ENCODE results near the gene ZRANB3.
"Not testable (repeated sequence)": the region's sequence is repeated elsewhere in the genome, so short reads cannot be mapped to it uniquely, and the experiment has no call there.

ZRANB3 gene

GRCh38 chr2:135532581-135532980 is 1.6 kb upstream of the ZRANB3 start:
- H3K36me3 ChIP-seq (ENCODE audit: insufficient read depth, low read length), result no peaks in the 10 kb centered on the region
- H3K27me3 ChIP-seq (ENCODE audit: control insufficient read depth in 1 of 2, insufficient read depth in 2 of 2, low read length in 2 of 2), result no peaks in the 10 kb centered on the region
- no peaks in the 10 kb centered on the region for H3K9me3 ChIP-seq (ENCODE audit: low read length)
- H3K4me1 ChIP-seq (ENCODE audit: insufficient read depth, low read length), result peaks cover 6% of the 10 kb centered on the region
- H3K27ac ChIP-seq (ENCODE audit: low read depth, low read length), result no peak overlapping the region
- no peak overlapping the region for H3K4me3 ChIP-seq (ENCODE audit: low read depth in 1 of 2, low read length in 2 of 2)
- H3K9ac ChIP-seq (ENCODE audit: low read length), result no peak overlapping the region

GRCh38 chr2:135531231-135532197 is 496 bp upstream of the ZRANB3 start, which contains the start of gene R3HDM1:
TSS of gene R3HDM1 (plus strand) at chr2:135531484. CDS start at chr2:135604846, 73,362 bp downstream.
- Histone ChIP-seq H3K4me1 (ENCODE audit: insufficient read depth, low read length) (peaks cover 6% of the 10 kb centered on the region), H3K27me3 (ENCODE audit: control insufficient read depth in 1 of 2, insufficient read depth in 2 of 2, low read length in 2 of 2) (no peaks in the 10 kb centered on the region), H3K4me3 (ENCODE audit: low read depth in 1 of 2, low read length in 2 of 2) (peak within 1 kb of the TSS; percentile 86 to 95), H3K9ac (ENCODE audit: low read length) (peak within 1 kb of the TSS; percentile 55), H3K36me3 (ENCODE audit: insufficient read depth, low read length) (no peaks in the 10 kb centered on the region), H3K9me3 (ENCODE audit: low read length) (no peaks in the 10 kb centered on the region), H3K27ac (ENCODE audit: low read depth, low read length) (peak within 1 kb of the TSS; percentile 88)

DNA sequence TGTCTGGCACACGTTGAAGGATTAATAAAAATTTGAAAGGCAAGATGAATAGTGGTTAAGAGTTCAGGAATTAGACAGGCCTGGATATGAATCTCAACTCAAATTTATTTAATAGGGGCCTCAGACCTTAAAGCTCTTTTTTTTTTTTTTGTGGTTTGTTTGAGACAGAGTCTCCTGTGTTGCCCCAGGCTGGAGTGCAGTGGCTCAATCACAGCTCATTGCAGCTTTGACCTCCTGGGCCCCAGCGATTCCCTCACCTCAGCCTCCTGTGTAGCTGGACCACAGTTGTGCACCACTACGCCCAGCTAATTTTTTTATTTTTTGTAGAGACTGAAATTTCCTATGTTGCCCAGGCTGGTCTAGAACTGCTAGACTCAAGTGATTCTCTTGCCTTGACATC is 3.0 kb downstream of the ZRANB3 start:
- Histone ChIP-seq H3K36me3 (ENCODE audit: insufficient read depth, low read length) (no peaks in the 10 kb centered on the region), H3K4me3 (ENCODE audit: low read depth in 1 of 2, low read length in 2 of 2) (no peak overlapping the region), H3K4me1 (ENCODE audit: insufficient read depth, low read length) (peaks cover 6% of the 10 kb centered on the region), H3K27me3 (ENCODE audit: control insufficient read depth in 1 of 2, insufficient read depth in 2 of 2, low read length in 2 of 2) (no peaks in the 10 kb centered on the region), H3K27ac (ENCODE audit: low read depth, low read length) (no peak overlapping the region), H3K9me3 (ENCODE audit: low read length) (no peaks in the 10 kb centered on the region), H3K9ac (ENCODE audit: low read length) (no peak overlapping the region)

GRCh38 chr2:135525786-135526185 is 5.2 kb downstream of the ZRANB3 start:
- Histone ChIP-seq H3K27ac (ENCODE audit: low read depth, low read length) (no peak overlapping the region), H3K9me3 (ENCODE audit: low read length) (no peaks in the 10 kb centered on the region), H3K9ac (ENCODE audit: low read length) (no peak overlapping the region), H3K27me3 (ENCODE audit: control insufficient read depth in 1 of 2, insufficient read depth in 2 of 2, low read length in 2 of 2) (no peaks in the 10 kb centered on the region), H3K36me3 (ENCODE audit: insufficient read depth, low read length) (no peaks in the 10 kb centered on the region), H3K4me3 (ENCODE audit: low read depth in 1 of 2, low read length in 2 of 2) (no peak overlapping the region), H3K4me1 (ENCODE audit: insufficient read depth, low read length) (no peaks in the 10 kb centered on the region)

DNA sequence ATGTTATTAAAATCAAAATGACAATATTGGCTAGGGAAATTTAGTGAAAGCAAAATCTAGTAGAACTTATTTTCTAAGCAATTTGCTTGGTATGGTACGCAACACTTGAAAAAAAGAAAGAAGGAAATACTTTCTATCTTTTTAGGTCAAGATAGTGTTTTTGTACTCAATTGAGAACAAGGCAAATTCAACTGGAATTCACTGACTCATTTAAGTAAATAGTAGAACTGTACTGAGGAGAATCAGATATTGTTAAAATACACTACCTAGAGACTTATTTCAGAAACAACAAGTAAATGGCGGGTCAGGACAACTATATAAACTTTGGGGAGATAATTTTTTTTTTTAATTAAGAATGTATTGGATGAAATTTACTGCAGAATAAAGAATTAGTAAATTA is 18.9 kb downstream of the ZRANB3 start:
- no peaks in the 10 kb centered on the region for H3K9me3 ChIP-seq (ENCODE audit: low read length)
- H3K9ac ChIP-seq (ENCODE audit: low read length), result no peak overlapping the region
- H3K27ac ChIP-seq (ENCODE audit: low read depth, low read length), result no peak overlapping the region
- H3K36me3 ChIP-seq (ENCODE audit: insufficient read depth, low read length), result no peaks in the 10 kb centered on the region
- H3K4me3 ChIP-seq (ENCODE audit: low read depth in 1 of 2, low read length in 2 of 2), result no peak overlapping the region
- H3K4me1 ChIP-seq (ENCODE audit: insufficient read depth, low read length), result no peaks in the 10 kb centered on the region
- no peaks in the 10 kb centered on the region for H3K27me3 ChIP-seq (ENCODE audit: control insufficient read depth in 1 of 2, insufficient read depth in 2 of 2, low read length in 2 of 2)

GRCh38 chr2:135510577-135510976 is 20.4 kb downstream of the ZRANB3 start:
- Histone ChIP-seq H3K9ac (ENCODE audit: low read length) (no peak overlapping the region), H3K4me3 (ENCODE audit: low read depth in 1 of 2, low read length in 2 of 2) (no peak overlapping the region), H3K4me1 (ENCODE audit: insufficient read depth, low read length) (no peaks in the 10 kb centered on the region), H3K27me3 (ENCODE audit: control insufficient read depth in 1 of 2, insufficient read depth in 2 of 2, low read length in 2 of 2) (no peaks in the 10 kb centered on the region), H3K27ac (ENCODE audit: low read depth, low read length) (no peak overlapping the region), H3K36me3 (ENCODE audit: insufficient read depth, low read length) (no peaks in the 10 kb centered on the region), H3K9me3 (ENCODE audit: low read length) (no peaks in the 10 kb centered on the region)

- no peaks in the 10 kb centered on the region for H3K4me1 ChIP-seq (ENCODE audit: insufficient read depth, low read length)
- no peaks in the 10 kb centered on the region for H3K9me3 ChIP-seq (ENCODE audit: low read length)
- no peak overlapping the region for H3K9ac ChIP-seq (ENCODE audit: low read length)
- H3K27me3 ChIP-seq (ENCODE audit: control insufficient read depth in 1 of 2, insufficient read depth in 2 of 2, low read length in 2 of 2), result no peaks in the 10 kb centered on the region
- H3K36me3 ChIP-seq (ENCODE audit: insufficient read depth, low read length), result no peaks in the 10 kb centered on the region
- H3K27ac ChIP-seq (ENCODE audit: low read depth, low read length), result no peak overlapping the region
- no peak overlapping the region for H3K4me3 ChIP-seq (ENCODE audit: low read depth in 1 of 2, low read length in 2 of 2)
These were observed 26.2 kb downstream of the ZRANB3 start for GRCh38 chr2:135504811-135505210.

- not testable (repeated sequence) for H3K9ac ChIP-seq (ENCODE audit: low read length); H3K27ac ChIP-seq (ENCODE audit: low read depth, low read length); H3K27me3 ChIP-seq (ENCODE audit: control insufficient read depth in 1 of 2, insufficient read depth in 2 of 2, low read length in 2 of 2); H3K4me3 ChIP-seq (ENCODE audit: low read depth in 1 of 2, low read length in 2 of 2); H3K9me3 ChIP-seq (ENCODE audit: low read length); H3K36me3 ChIP-seq (ENCODE audit: insufficient read depth, low read length); H3K4me1 ChIP-seq (ENCODE audit: insufficient read depth, low read length)
These were observed 32.4 kb downstream of the ZRANB3 start for GRCh38 chr2:135498588-135498987.

DNA sequence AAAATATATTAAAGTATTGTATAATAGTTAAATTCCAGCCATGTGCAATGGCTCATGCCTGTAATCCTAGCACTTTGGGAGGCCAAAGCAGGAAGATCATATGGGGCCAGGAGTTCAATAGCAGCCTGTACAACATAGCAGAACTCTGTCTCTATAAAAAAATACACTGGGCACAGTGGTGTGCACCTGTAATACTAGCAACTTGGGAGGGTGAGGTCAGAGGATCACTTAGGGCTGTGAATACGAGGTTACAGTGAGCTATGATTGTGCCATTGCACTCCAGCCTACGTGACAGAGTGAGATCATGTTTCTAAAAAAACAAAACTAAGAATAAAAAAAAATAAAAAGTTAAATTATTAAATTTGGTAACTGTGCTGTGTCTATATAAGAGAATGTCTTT is 36.1 kb downstream of the ZRANB3 start:
- Histone ChIP-seq H3K4me3 (ENCODE audit: low read depth in 1 of 2, low read length in 2 of 2) (no peak overlapping the region), H3K9ac (ENCODE audit: low read length) (no peak overlapping the region), H3K9me3 (ENCODE audit: low read length) (no peaks in the 10 kb centered on the region), H3K27me3 (ENCODE audit: control insufficient read depth in 1 of 2, insufficient read depth in 2 of 2, low read length in 2 of 2) (no peaks in the 10 kb centered on the region), H3K36me3 (ENCODE audit: insufficient read depth, low read length) (no peaks in the 10 kb centered on the region), H3K4me1 (ENCODE audit: insufficient read depth, low read length) (no peaks in the 10 kb centered on the region), H3K27ac (ENCODE audit: low read depth, low read length) (no peak overlapping the region)

- Histone ChIP-seq H3K9me3 (ENCODE audit: low read length) (no peaks in the 10 kb centered on the region), H3K27ac (ENCODE audit: low read depth, low read length) (no peak overlapping the region), H3K36me3 (ENCODE audit: insufficient read depth, low read length) (no peaks in the 10 kb centered on the region), H3K9ac (ENCODE audit: low read length) (no peak overlapping the region), H3K27me3 (ENCODE audit: control insufficient read depth in 1 of 2, insufficient read depth in 2 of 2, low read length in 2 of 2) (no peaks in the 10 kb centered on the region), H3K4me1 (ENCODE audit: insufficient read depth, low read length) (no peaks in the 10 kb centered on the region), H3K4me3 (ENCODE audit: low read depth in 1 of 2, low read length in 2 of 2) (no peak overlapping the region)
These were observed 36.5 kb downstream of the ZRANB3 start for GRCh38 chr2:135494503-135494902.

DNA sequence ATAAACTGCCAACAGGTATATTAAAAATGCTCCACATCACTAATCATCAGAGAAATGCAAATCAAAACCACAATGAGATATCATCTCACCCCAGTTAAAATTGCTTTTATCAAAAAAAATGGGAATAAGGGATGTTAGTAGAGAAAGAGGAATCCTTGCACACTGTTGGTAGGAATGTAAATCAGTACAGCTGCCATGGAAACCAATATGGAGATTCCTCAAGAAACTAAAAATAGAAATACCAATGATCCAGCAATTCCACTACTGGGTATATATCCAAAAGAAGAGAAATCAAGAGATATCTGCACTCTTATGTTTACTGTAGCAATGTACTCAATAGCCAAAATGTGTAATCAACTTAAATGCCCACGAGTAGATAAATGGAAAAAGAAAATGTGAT is 40.6 kb downstream of the ZRANB3 start:
- Histone ChIP-seq H3K9me3 (ENCODE audit: low read length) (no peaks in the 10 kb centered on the region), H3K36me3 (ENCODE audit: insufficient read depth, low read length) (no peaks in the 10 kb centered on the region), H3K4me1 (ENCODE audit: insufficient read depth, low read length) (no peaks in the 10 kb centered on the region), H3K27ac (ENCODE audit: low read depth, low read length) (no peak overlapping the region), H3K9ac (ENCODE audit: low read length) (no peak overlapping the region), H3K4me3 (ENCODE audit: low read depth in 1 of 2, low read length in 2 of 2) (no peak overlapping the region), H3K27me3 (ENCODE audit: control insufficient read depth in 1 of 2, insufficient read depth in 2 of 2, low read length in 2 of 2) (no peaks in the 10 kb centered on the region)

- no peaks in the 10 kb centered on the region for H3K36me3 ChIP-seq (ENCODE audit: insufficient read depth, low read length)
- no peak overlapping the region for H3K9ac ChIP-seq (ENCODE audit: low read length)
- H3K9me3 ChIP-seq (ENCODE audit: low read length), result no peaks in the 10 kb centered on the region
- H3K4me3 ChIP-seq (ENCODE audit: low read depth in 1 of 2, low read length in 2 of 2), result no peak overlapping the region
- no peaks in the 10 kb centered on the region for H3K4me1 ChIP-seq (ENCODE audit: insufficient read depth, low read length)
- H3K27ac ChIP-seq (ENCODE audit: low read depth, low read length), result no peak overlapping the region
- H3K27me3 ChIP-seq (ENCODE audit: control insufficient read depth in 1 of 2, insufficient read depth in 2 of 2, low read length in 2 of 2), result no peaks in the 10 kb centered on the region
These were observed 45.6 kb downstream of the ZRANB3 start for GRCh38 chr2:135485441-135485840.

Measured in muscle layer of colon (tissue), 2 donors.